Esophagus muscularis mucosa (tissue), 4 donors: ENCODE data around the gene FHOD1. TPM values are rescaled to one million over a fixed set of nuclear protein-coding genes. Genes with fewer than 3 reads are reported as not detected.

ENCODE experiments used
- DNase-seq: peaks from one replicate; pipeline ENCODE4 v3.0.0-alpha.2; 2017; ENCODE audit errors: extremely low spot score
- H3K27ac ChIP-seq, 4 donors: fragments of 200-600 bp; sonication (generic); replicated peaks in 1 of 4; 1 replicate in 3 of 4; 2 replicates in 1 of 4; pipeline ENCODE4 v1.5.1; 2016 to 2019; ENCODE audit warnings: mild to moderate bottlenecking in 1 of 4
- H3K27me3 ChIP-seq, 4 donors: fragments of 200-600 bp; sonication (generic); one replicate each; pipeline versions ENCODE4 v1.5.1 to v1.6.0; 2016 to 2019
- H3K36me3 ChIP-seq, 4 donors: fragments of 200-600 bp; sonication (generic); one replicate each; pipeline ENCODE4 v1.5.1; 2016 to 2019
- H3K4me1 ChIP-seq, 4 donors: fragments of 200-600 bp; sonication (generic); one replicate each; pipeline ENCODE4 v1.5.1; 2016 to 2019
- H3K4me3 ChIP-seq, 4 donors: fragments of 200-600 bp; sonication (generic); 1 replicate in 2 of 4; 2 replicates in 2 of 4; pipeline ENCODE4 v1.5.1; 2016 to 2019; ENCODE audit warnings: mild to moderate bottlenecking in 4 of 4, moderate library complexity in 1 of 4
- H3K9me3 ChIP-seq, 4 donors: fragments of 200-600 bp; sonication (generic); 1 replicate in 3 of 4; 2 replicates in 1 of 4; pipeline ENCODE4 v1.5.1; 2016 to 2019
- CTCF ChIP-seq, 3 experiments: fragments of 200-600 bp in 2 of 3; fragments of 450-650 bp in 1 of 3; sonication (generic) in 2 of 3; IDR thresholded peaks; one replicate each; pipeline ENCODE4 v1.5.1; 2017 to 2019; ENCODE audit warnings: antibody characterized with exemption in 3 of 3, mild to moderate bottlenecking in 2 of 3, moderate library complexity in 1 of 3
- EP300 ChIP-seq: sonication (generic); formaldehyde crosslinking; IDR thresholded peaks from one replicate; pipeline ENCODE4 v1.6.1; 2017; ENCODE audit warnings: antibody characterized with exemption
- POLR2A ChIP-seq: fragments of 450-650 bp; IDR thresholded peaks from one replicate; pipeline ENCODE4 v1.6.1; 2017; ENCODE audit warnings: antibody characterized with exemption, moderate library complexity, mild to moderate bottlenecking, low read depth
- POLR2AphosphoS5 ChIP-seq, 2 donors: sonication (generic); formaldehyde crosslinking; IDR thresholded peaks; one replicate each; pipeline ENCODE4 v1.6.1; 2017; ENCODE audit warnings: antibody characterized with exemption in 2 of 2
- WGBS: methylation state at CpG from one replicate; pipeline ENCODE4 v1.1.5; 2018; 5-methylcytosine and 5-hydroxymethylcytosine counted together
- intact Hi-C: fragments of 100-400 bp; cut with DNase I; formaldehyde crosslinking; loops from one replicate; pipeline ENCODE4 v1.15.1; 2023
- total RNA-seq, 4 donors: library from RNA; depleted of rRNA; stranded (reverse); fragments of >200 nt; gene quantifications; one replicate each; pipeline versions ENCODE4 v1.1.0 to v1.2.1, GENCODE V29; 2016

The FHOD1 gene
- total RNA-seq, 4 donors from 2014 or later: 8.0 to 15.6 (median 10.0) TPM

GRCh38 chr16:67237396-67238277 lies 9.6 kb downstream of the FHOD1 start:
- Histone ChIP-seq H3K4me3 (no peak overlapping the region), H3K9me3 (no peaks in the 10 kb centered on the region), H3K36me3 (peaks cover 40 to 74% (median 71%) of the 10 kb centered on the region in 4 donors), H3K27ac (no peak overlapping the region), H3K4me1 (peaks cover 23 to 26% (median 24%) of the 10 kb centered on the region in 4 donors), H3K27me3 (no peaks in the 10 kb centered on the region)
- 82% methylated on average over 16 of the region's 16 CpGs for WGBS
- DNase-seq: no peak
- intact Hi-C loops: no loop called here
- TF ChIP-seq POLR2A: no peak
- TF ChIP-seq EP300: no peak
- no peak for TF ChIP-seq CTCF (IDR thresholded peaks at IDR 0.05)
- no peak for TF ChIP-seq POLR2AphosphoS5 (IDR thresholded peaks at IDR 0.05)

GRCh38 chr16:67236563-67237395 lies 10.5 kb downstream of the FHOD1 start:
- Histone ChIP-seq H3K27ac (no peak overlapping the region), H3K36me3 (peaks cover 42 to 81% (median 76%) of the 10 kb centered on the region in 4 donors), H3K9me3 (no peaks in the 10 kb centered on the region), H3K4me1 (peaks cover 15 to 18% (median 16%) of the 10 kb centered on the region in 4 donors), H3K4me3 (no peak overlapping the region), H3K27me3 (no peaks in the 10 kb centered on the region)
- intact Hi-C loops: no loop called here
- 73% methylated on average over 31 of the region's 50 CpGs for WGBS
- no peak for DNase-seq
- TF ChIP-seq POLR2AphosphoS5 (IDR thresholded peaks at IDR 0.05): no peak
- no peak for TF ChIP-seq CTCF (IDR thresholded peaks at IDR 0.05)
- no peak for TF ChIP-seq POLR2A
- no peak for TF ChIP-seq EP300

DNA sequence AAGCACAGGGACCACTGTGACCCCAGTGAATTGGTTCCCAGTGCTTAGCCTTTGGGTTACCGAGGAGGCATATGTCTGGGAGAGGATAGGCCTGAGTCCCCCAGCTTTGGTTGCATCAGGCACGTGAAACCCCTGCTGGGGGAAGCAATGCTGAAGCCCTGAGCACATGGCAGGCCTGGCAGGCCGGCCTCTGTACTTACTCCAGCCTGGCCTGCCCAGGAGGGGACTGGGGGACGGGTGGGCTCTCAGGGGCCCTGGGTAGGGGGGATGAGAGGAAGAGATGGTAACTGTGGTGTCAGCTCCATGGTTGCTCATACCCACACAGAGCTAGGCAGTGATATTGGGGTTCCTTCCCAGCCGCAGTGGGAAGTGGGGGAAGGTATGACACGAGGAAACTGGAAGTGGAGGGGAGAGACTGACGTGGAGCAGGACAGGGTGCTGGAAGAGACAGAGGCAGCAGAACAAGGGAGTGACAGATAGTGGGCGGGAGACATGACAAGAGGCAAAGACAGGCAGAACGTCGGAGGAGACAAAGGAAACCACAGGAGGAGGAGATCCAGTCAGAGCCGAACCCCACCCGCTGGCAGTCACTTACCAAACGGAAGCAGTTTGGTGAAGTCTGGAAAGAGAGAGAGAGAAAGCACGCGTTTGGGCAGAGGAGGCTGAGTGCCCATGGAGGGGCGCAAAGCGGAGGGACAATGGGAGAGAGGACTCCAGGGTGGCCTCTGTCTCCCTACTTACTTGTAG lies 11.3 kb downstream of the FHOD1 start:
- TF ChIP-seq POLR2AphosphoS5 (IDR thresholded peaks at IDR 0.05) (no peak), CTCF (IDR thresholded peaks at IDR 0.05) (no peak), EP300 (no peak), POLR2A (no peak)
- no peaks in the 10 kb centered on the region for H3K27me3 ChIP-seq
- H3K27ac ChIP-seq: no peak overlapping the region
- 84% methylated on average over 17 of the region's 17 CpGs for WGBS
- no peak overlapping the region for H3K4me3 ChIP-seq
- H3K36me3 ChIP-seq: peaks cover 45 to 89% (median 84%) of the 10 kb centered on the region in 4 donors
- H3K4me1 ChIP-seq: peaks cover 8 to 10% (median 8%) of the 10 kb centered on the region in 4 donors
- intact Hi-C loops: no loop called here
- no peak for DNase-seq
- H3K9me3 ChIP-seq: no peaks in the 10 kb centered on the region

GRCh38 chr16:67234180-67234597 lies 13.1 kb downstream of the FHOD1 start:
- TF ChIP-seq EP300 (no peak), POLR2AphosphoS5 (IDR thresholded peaks at IDR 0.05) (no peak), POLR2A (no peak), CTCF (IDR thresholded peaks at IDR 0.05) (no peak)
- Histone ChIP-seq H3K9me3 (no peaks in the 10 kb centered on the region), H3K27me3 (no peaks in the 10 kb centered on the region), H3K4me1 (no peaks in the 10 kb centered on the region), H3K4me3 (no peak overlapping the region), H3K36me3 (peaks cover 61 to 99% (median 95%) of the 10 kb centered on the region in 4 donors), H3K27ac (no peak overlapping the region)
- intact Hi-C loops: no loop called here
- no peak for DNase-seq
- WGBS: 94% methylated on average over 8 of the region's 10 CpGs
